ENCODE data around the gene DYNC1H1.

The DYNC1H1 gene

DNA sequence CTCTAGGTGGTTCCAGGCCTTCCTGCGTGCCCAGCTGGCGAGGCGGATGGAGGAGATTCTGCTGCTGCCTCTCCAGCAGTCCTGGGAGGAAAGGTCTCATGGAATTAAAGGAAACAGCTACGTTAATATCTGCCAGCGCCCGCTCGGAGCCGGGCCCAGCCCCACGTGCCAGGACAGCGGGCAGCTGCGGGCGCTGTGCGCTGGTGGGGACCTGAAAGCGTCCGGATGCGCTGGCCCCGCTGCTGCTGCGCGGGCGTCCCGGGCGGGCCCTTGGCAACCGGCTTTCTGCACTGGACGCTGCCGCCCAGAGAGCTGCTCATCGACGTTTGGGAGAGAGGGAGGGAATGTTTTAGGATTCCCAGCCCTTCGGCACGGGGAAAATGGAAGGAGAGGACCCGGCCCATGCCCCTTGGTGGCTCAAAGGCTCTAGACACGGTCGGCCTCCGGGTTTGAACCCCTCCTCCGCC lies 8.6 kb upstream of the DYNC1H1 start:
- Histone ChIP-seq H3K36me3 (ENCODE audit: low read depth) (no peaks in the 10 kb centered on the region), H3K27me3 (ENCODE audit: insufficient read depth, poor library complexity, severe bottlenecking) (no peaks in the 10 kb centered on the region), H3K9me3 (ENCODE audit: severe bottlenecking) (no peaks in the 10 kb centered on the region), H3K4me1 (ENCODE audit: insufficient read depth, poor library complexity, severe bottlenecking) (no peaks in the 10 kb centered on the region), H3K4me3 (ENCODE audit: severe bottlenecking) (no peak overlapping the region), H3K27ac (ENCODE audit: poor library complexity, severe bottlenecking) (no peak overlapping the region)
- DNase-seq (ENCODE audit: low spot score) (no peak), ATAC-seq (ENCODE audit: low read depth) (no peak)
- TF ChIP-seq, protein P1, sequence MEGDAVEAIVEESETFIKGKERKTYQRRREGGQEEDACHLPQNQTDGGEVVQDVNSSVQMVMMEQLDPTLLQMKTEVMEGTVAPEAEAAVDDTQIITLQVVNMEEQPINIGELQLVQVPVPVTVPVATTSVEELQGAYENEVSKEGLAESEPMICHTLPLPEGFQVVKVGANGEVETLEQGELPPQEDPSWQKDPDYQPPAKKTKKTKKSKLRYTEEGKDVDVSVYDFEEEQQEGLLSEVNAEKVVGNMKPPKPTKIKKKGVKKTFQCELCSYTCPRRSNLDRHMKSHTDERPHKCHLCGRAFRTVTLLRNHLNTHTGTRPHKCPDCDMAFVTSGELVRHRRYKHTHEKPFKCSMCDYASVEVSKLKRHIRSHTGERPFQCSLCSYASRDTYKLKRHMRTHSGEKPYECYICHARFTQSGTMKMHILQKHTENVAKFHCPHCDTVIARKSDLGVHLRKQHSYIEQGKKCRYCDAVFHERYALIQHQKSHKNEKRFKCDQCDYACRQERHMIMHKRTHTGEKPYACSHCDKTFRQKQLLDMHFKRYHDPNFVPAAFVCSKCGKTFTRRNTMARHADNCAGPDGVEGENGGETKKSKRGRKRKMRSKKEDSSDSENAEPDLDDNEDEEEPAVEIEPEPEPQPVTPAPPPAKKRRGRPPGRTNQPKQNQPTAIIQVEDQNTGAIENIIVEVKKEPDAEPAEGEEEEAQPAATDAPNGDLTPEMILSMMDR (IDR thresholded peaks at IDR 0.05; ENCODE audit: poor library complexity, severe bottlenecking) = no peak

DNA sequence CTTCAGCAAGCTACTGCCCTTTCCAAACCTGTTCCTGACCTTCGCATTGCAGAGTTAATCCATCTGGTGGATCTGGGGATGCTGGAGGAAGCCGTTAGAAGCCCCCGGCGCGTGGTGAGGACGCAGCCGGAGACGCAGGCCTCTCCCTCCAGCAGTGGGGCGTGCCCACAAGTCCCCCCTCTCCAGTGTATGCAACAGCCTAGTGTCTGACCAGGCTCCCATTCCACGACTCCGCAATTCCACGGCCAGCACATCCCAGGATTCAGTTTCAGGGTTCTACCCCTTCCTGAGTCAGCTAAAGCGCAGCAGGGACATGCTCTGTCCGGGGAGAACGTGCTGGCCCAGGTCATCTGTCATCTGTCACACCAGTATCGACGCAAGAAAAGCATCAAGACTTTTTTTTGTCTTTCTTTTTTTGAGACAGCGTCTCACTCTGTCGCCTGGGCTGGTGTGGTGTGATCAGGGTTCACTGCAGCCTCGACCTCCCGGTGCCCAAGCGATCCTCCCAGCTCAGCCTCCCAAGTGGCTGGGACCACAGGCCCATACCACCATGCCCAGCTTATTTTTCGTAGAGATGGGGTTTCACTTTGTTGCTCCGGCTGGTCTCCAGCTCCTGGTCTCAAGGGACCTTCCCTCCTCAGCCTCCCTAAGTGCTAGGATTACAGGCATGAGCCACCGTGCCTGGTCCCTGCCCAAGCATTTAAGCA lies 8.0 kb upstream of the DYNC1H1 start:
- no peaks in the 10 kb centered on the region for H3K9me3 ChIP-seq (ENCODE audit: severe bottlenecking)
- no peak overlapping the region for H3K27ac ChIP-seq (ENCODE audit: poor library complexity, severe bottlenecking)
- H3K36me3 ChIP-seq (ENCODE audit: low read depth) = no peaks in the 10 kb centered on the region
- peaks cover 2% of the 10 kb centered on the region for H3K4me1 ChIP-seq (ENCODE audit: insufficient read depth, poor library complexity, severe bottlenecking)
- TF ChIP-seq, protein P1 (IDR thresholded peaks at IDR 0.05; ENCODE audit: poor library complexity, severe bottlenecking) = no peak
- ATAC-seq (ENCODE audit: low read depth) (no peak), DNase-seq (ENCODE audit: low spot score) (peak; percentile 52)
- no peak overlapping the region for H3K4me3 ChIP-seq (ENCODE audit: severe bottlenecking)
- H3K27me3 ChIP-seq (ENCODE audit: insufficient read depth, poor library complexity, severe bottlenecking) = no peaks in the 10 kb centered on the region

DNA sequence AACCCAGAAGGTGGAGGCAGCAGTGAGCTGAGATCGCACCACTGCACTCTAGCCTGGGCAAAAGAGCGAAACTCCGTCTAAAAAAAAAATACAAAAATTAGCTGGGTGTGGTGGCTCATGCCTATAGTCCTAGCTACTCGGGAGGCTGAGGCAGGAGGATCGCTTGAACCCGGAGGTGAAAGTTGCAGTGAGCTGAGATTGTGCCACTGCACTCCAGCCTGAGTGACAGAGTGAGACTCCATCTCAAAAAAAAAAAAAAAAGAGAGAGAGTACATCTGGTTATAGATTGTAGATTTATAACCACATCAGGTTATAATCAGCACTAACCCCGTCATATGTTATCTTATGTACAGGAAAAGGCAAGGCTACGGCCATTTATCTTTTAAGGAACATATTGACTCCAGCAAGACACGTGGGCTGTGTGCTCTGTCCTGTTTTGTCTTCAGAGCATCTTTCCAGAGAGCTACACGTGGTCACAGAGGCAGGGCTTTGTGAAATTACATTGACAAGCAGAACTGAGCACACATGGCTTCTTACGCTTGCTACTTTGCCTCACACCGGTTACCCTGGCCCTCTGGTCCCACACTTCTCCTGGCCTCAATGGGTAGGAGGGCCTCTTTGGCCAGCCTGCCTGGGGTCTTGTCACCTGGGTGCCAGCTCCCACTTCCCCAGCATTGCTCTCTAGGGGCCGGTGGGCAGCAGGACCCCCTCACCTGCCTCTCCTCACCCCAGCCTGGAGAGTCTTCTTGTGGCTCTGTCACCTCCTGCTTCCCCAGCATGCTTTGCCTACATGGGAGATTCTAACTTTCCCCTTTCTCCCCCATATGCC lies 6.8 kb upstream of the DYNC1H1 start:
- no peaks in the 10 kb centered on the region for H3K27me3 ChIP-seq (ENCODE audit: insufficient read depth, poor library complexity, severe bottlenecking)
- no peak overlapping the region for H3K4me3 ChIP-seq (ENCODE audit: severe bottlenecking)
- TF ChIP-seq, protein P1 (IDR thresholded peaks at IDR 0.05; ENCODE audit: poor library complexity, severe bottlenecking) = no peak
- DNase-seq (ENCODE audit: low spot score) (no peak), ATAC-seq (ENCODE audit: low read depth) (no peak)
- H3K36me3 ChIP-seq (ENCODE audit: low read depth) = no peaks in the 10 kb centered on the region
- H3K27ac ChIP-seq (ENCODE audit: poor library complexity, severe bottlenecking) = no peak overlapping the region
- H3K4me1 ChIP-seq (ENCODE audit: insufficient read depth, poor library complexity, severe bottlenecking) = peaks cover 10% of the 10 kb centered on the region
- no peaks in the 10 kb centered on the region for H3K9me3 ChIP-seq (ENCODE audit: severe bottlenecking)

DNA sequence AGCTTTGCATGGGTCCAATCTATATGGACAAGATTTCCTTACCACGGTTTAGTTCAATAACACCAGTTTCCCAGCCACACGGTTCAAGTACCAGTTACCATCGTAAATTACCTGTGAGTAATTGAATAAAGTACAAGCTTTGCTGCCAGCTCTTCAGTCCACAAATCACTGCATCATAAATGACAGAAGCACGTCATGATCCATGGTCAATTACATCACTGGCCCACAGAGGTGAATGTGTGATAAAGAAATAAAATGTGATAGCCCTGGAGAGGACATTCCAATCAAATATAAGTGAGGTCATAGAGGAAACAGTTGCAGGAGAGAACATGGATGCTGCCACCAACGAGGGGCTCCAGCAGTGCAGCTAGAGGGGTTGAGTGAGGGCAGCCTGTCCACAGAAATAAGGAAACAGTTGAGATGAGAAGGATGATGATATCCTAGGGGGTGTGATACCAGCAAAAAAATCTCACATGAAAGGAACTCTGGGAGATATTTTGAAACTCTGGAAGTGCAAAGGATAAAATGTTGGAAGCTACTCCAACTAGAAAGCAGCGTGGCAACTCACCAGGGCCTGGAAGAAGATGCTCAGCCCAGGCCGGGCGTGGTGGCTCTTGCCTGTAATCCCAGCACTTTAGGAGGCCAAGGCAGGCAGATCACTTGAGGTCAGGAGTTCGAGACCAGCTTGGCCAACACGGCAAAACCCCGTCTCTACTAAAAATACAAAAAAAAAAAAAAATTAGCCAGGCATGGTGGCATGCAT lies 5.8 kb upstream of the DYNC1H1 start:
- no peak overlapping the region for H3K4me3 ChIP-seq (ENCODE audit: severe bottlenecking)
- peaks cover 13% of the 10 kb centered on the region for H3K4me1 ChIP-seq (ENCODE audit: insufficient read depth, poor library complexity, severe bottlenecking)
- no peak for ATAC-seq (ENCODE audit: low read depth)
- DNase-seq (ENCODE audit: low spot score) = no peak
- no peaks in the 10 kb centered on the region for H3K27me3 ChIP-seq (ENCODE audit: insufficient read depth, poor library complexity, severe bottlenecking)
- TF ChIP-seq, protein P1 (IDR thresholded peaks at IDR 0.05; ENCODE audit: poor library complexity, severe bottlenecking) = no peak
- H3K9me3 ChIP-seq (ENCODE audit: severe bottlenecking) = no peaks in the 10 kb centered on the region
- no peak overlapping the region for H3K27ac ChIP-seq (ENCODE audit: poor library complexity, severe bottlenecking)
- no peaks in the 10 kb centered on the region for H3K36me3 ChIP-seq (ENCODE audit: low read depth)

Data from RWPE2 (cell line).